Motor neuron (in vitro differentiated cells): ENCODE results near the gene ACOX3. TPM values are rescaled to one million over a fixed set of nuclear protein-coding genes. Genes with fewer than 3 reads are reported as not detected.
"Not testable (repeated sequence)": the region's sequence is repeated elsewhere in the genome, so short reads cannot be mapped to it uniquely, and the experiment has no call there.

ENCODE experiments used
- ATAC-seq, 8 experiments: fragments of 200-7000 bp; cut with Tn5 transposase; replicated peaks in 6 of 8; 2 replicates each; pipeline ENCODE4 v1.8.0; 2021; ENCODE audit warnings: mild to moderate bottlenecking in 8 of 8, moderate library complexity in 8 of 8
- H3K27ac ChIP-seq, 2 donors: fragments of 250-450 bp; sonication (Bioruptor Pico); 2 replicates each; pipeline ENCODE4 v1.9.0; 2021; ENCODE audit warnings: antibody characterized with exemption in 2 of 2, mild to moderate bottlenecking in 2 of 2, moderate library complexity in 1 of 2
- H3K4me1 ChIP-seq, 2 donors: fragments of 250-450 bp; sonication (Bioruptor Pico); replicated peaks in 1 of 2; 2 replicates each; pipeline ENCODE4 v1.6.1; 2021; ENCODE audit warnings: antibody characterized with exemption in 2 of 2, mild to moderate bottlenecking in 2 of 2, moderate library complexity in 1 of 2
- H3K4me3 ChIP-seq, 5 donors: fragments of 250-450 bp; sonication (Bioruptor Pico); 2 replicates each; pipeline ENCODE4 v1.9.0; 2021; ENCODE audit warnings: antibody characterized with exemption in 5 of 5, mild to moderate bottlenecking in 5 of 5, moderate library complexity in 4 of 5
- WGBS, 10 experiments: fragments of 450-650 bp; shearing (Covaris generic); methylation state at CpG; one replicate each; pipeline ENCODE4 v1.0.0; 2022; 5-methylcytosine and 5-hydroxymethylcytosine counted together
- in situ Hi-C, 9 experiments: fragments of 400-800 bp; cut with MboI; loops; one replicate each; pipeline ENCODE4 v1.15.0; 2021; ENCODE audit warnings: low sequenced_read_pairs in 9 of 9, low pct_unique_long_range_greater_than_20kb in 2 of 9; ENCODE audit not compliant: unreplicated experiment in 9 of 9
- total RNA-seq, 8 experiments: library from RNA; unstranded; fragments of 300-600 nt; gene quantifications; 2 replicates each; pipeline versions ENCODE4 v1.2.3 to v1.2.4, GENCODE V29; 2022

ACOX3 gene
- total RNA-seq, 8 experiments from 2014 or later, result 6.9 to 19.7 (median 12.6) TPM

DNA sequence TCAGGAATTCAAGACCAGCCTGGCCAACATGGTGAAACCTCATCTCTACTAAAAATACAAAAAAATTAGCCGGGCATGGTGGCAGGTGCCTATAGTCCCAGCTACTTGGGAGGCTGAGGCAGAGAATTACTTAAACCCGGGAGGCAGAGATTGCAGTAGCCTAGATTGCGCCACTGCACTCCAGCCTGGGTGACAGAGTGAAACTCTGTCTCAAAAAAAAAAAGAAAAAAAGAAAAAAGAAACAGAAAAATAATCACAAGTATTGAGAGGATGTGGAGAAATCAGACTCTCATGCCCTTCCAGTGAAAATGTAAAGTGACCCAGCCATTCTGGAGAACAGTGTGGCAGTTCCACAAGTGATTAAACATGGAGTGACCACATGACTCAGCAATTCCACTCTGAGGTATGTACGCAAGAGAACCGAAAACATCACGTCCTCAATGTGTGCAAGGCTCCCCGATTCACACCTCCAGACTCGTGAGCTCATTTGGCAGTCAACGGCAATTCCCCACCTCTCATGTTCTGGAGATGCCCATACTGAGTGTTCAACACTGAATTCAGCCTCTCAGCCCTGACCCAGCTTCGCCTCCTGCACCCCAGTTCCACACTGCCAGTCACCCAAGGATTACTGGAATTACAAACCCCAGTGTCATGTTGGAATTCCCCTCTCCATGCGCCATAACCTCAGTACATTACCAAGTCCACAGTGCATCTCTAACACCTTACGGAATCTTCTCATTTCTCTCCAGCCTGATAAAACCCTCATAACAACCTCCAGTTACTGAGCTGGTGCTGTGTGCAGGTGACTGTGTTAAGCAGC lies 21.1 kb downstream of the ACOX3 start:
- ATAC-seq, result peak in 1 of 8 experiments; percentile 57
- 50 to 95% (median 89%) methylated on average over 2 to 11 of the region's 12 CpGs; no CpG with 5 or more reads in 1 of the 10 experiments for WGBS, 10 experiments

DNA sequence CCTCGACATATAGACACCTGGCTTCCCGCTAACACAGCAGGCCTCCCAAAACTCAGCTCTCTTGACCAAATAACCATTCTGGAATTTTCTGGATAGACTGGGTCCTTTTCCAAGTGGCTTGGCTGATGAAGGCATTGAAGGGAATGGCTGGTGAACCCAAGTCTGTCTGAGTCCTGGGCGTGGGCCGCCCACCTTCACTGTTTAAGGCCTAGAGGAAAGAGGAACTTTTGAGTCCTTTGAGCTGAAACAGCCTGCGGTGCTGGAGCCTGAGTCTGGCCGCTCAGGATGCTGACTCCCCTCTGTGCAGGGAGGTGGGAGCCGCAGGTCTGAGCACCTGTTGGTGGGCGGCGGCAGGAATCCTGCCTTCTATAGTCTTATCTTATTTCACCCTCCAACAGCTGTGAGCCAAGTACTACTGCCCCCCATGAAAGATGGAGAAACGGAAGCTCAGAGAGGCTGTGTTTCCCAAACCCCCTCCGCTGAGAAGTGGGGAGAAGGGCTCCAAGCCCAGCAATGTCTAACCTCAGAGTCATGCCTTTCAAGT lies 23.4 kb downstream of the ACOX3 start:
- in situ Hi-C loops, result loop anchor here in 1 of 9 experiments (25.0 kb wide), 1 partner anchor 180 kb away; no protein-coding TSS in a partner anchor
- H3K4me3 ChIP-seq, result no peak overlapping the region
- ATAC-seq, result no peak
- no peak overlapping the region for H3K27ac ChIP-seq
- H3K4me1 ChIP-seq, result no peaks in the 10 kb centered on the region
- 66 to 100% (median 93%) methylated on average over 1 to 5 of the region's 11 CpGs; no CpG with 5 or more reads in 2 of the 10 experiments for WGBS, 10 experiments

More for the DNA sequence above, 21.1 kb downstream of the ACOX3 start:
- in situ Hi-C loops, result loop anchor here in 1 of 9 experiments (25.0 kb wide), 1 partner anchor 182 kb away; no protein-coding TSS in a partner anchor
- Histone ChIP-seq H3K4me1 (no peaks in the 10 kb centered on the region), H3K4me3 (no peak overlapping the region), H3K27ac (no peak overlapping the region)

DNA sequence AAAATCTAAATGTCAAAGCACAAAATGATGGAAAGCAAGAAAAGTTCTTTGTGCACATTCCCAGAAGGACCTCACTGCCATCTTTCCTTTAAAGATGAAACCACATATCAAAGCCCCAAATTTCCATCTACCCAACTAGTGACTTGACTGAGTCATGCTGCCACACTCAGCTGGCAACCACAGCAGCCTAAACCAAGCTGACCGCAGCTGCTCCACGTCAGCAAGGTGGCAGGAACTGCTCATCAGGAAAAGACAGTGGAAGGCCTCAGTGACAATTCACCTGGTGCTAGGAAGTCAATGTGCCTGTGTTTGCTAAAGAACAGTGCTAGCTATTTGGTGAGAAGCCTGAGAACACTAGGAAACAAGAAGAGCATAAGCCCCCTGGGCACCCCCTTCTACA lies 26.1 kb downstream of the ACOX3 start:
- in situ Hi-C loops, result loop anchor here in 1 of 9 experiments (25.0 kb wide), 1 partner anchor 177 kb away; no protein-coding TSS in a partner anchor
- peaks cover 5 to 6% of the 10 kb centered on the region in 2 donors for H3K4me1 ChIP-seq
- no peak overlapping the region for H3K4me3 ChIP-seq
- H3K27ac ChIP-seq, result no peak overlapping the region
- ATAC-seq, result no peak
- 80 to 100% (median 86%) methylated on average over 1 to 2 of the region's 2 CpGs; no CpG with 5 or more reads in 7 of the 10 experiments for WGBS, 10 experiments

DNA sequence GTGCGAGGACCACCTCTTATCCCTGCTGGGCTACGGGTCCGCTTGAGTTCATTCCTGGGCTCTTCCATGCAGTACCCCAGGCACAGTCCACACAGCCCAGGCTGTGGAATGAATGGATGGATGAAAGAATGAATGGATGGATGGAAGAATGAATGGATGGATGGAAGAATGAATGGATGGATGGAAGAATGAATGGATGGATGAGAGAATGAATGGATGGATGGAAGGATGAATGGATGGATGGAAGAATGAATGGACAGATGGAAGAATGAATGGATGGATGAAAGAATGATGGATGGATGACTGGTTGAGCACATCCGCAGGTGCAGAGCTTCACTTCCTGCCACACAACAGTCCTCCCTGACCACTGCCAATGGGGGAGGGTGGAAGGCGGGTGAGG lies 28.2 kb downstream of the ACOX3 start:
- 70 to 100% (median 94%) methylated on average over 1 to 5 of the region's 5 CpGs; no CpG with 5 or more reads in 1 of the 10 experiments for WGBS, 10 experiments
- peaks cover 5 to 6% of the 10 kb centered on the region in 2 donors for H3K4me1 ChIP-seq

DNA sequence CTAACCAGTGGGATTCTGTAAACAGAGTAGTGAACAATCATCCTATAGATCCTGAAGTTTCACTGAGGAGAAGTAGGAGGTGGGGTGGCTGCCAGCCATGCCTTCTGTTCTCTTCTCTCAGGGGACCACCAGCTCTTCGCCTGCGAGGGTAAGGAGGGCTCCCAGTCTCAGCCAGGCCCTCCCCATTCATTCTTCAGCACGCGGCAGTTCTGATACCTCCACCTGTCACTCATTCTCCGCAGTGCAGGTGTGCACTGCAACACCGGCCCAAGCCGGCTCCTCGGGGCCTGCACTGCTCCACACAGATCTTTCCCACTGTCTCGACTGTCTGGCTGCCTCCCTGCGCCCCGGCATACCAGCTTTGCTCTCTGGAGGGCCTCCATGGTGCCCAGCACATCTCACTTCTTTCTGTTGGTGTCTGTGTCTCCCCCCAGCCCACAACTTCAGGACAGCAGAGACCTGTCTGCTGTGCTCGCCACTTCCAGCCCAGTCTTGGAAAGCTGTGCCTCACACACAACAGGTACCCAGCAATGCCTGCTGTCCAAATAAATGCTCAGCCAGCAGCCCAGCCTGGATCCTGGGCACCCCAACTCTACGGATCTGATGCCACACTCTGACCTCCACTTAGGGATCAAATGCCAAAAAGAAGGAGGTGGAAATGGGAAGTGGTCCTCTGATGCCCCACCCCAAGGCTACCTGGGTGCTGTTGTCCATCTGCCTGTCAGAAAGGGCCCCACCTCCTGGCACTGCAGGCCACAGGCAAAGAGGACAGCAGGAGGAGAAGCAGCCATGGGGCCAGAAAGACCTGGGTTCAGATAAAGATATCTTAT lies 29.0 kb downstream of the ACOX3 start:
- WGBS, 10 experiments, result 20 to 100% (median 91%) methylated on average over 1 to 10 of the region's 13 CpGs; no CpG with 5 or more reads in 5 of the 10 experiments
- peak overlapping the region in 1 of 2 donors; percentile 2 for H3K27ac ChIP-seq
- in situ Hi-C loops, result loop anchor here in 1 of 9 experiments (25.0 kb wide), 1 partner anchor 174 kb away; no protein-coding TSS in a partner anchor

More for the DNA sequence above, 28.2 kb downstream of the ACOX3 start:
- in situ Hi-C loops, result loop anchor here in 1 of 9 experiments (25.0 kb wide), 1 partner anchor 175 kb away; no protein-coding TSS in a partner anchor
- Histone ChIP-seq H3K4me3 (no peak overlapping the region), H3K27ac (no peak overlapping the region)
- ATAC-seq, result no peak

DNA sequence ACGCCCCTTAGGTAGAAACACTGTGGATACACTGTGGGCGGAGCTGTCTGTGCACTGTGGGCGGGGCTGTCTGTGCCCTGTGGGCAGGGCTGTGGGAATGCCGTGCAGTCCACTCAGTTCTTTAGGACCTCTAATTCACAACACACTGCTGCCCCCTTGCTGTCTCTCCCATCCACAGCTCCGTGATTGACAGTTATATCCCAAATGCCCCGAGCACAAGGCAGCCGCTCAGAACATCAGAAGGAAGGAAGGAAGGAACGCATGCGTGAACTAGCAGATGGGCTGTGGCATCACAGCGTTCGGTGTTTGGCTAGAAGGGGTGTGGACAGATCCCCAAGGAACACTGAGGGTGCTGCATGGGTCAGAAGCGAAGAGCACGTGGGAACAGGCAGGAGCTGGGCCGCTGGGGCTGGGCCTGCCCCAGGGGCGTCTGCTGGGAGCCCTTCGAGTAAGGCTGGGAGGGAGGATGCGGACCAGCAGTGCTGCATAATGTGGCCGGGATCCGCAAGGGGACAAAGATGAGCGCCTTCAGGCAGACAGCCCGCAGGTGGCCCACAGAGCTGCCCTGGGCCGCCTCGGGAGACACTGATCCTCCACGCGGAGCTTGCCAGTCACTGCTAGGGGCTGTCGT lies 29.8 kb downstream of the ACOX3 start:
- peak in 7 of 8 experiments; percentile 1 to 96 (median 90) for ATAC-seq
- WGBS, 10 experiments, result 19 to 80% (median 40%) methylated on average over 1 to 16 of the region's 26 CpGs; no CpG with 5 or more reads in 3 of the 10 experiments
- Histone ChIP-seq H3K4me3 (no peak overlapping the region), H3K27ac (peak overlapping the region in 1 of 2 donors; percentile 2), H3K4me1 (peaks cover 5 to 6% of the 10 kb centered on the region in 2 donors)
- in situ Hi-C loops, result loop anchor here in 1 of 9 experiments (25.0 kb wide), 1 partner anchor 173 kb away; no protein-coding TSS in a partner anchor

More for the DNA sequence above, 29.0 kb downstream of the ACOX3 start:
- no peak overlapping the region for H3K4me3 ChIP-seq
- H3K4me1 ChIP-seq, result peaks cover 5 to 6% of the 10 kb centered on the region in 2 donors
- ATAC-seq, result no peak

DNA sequence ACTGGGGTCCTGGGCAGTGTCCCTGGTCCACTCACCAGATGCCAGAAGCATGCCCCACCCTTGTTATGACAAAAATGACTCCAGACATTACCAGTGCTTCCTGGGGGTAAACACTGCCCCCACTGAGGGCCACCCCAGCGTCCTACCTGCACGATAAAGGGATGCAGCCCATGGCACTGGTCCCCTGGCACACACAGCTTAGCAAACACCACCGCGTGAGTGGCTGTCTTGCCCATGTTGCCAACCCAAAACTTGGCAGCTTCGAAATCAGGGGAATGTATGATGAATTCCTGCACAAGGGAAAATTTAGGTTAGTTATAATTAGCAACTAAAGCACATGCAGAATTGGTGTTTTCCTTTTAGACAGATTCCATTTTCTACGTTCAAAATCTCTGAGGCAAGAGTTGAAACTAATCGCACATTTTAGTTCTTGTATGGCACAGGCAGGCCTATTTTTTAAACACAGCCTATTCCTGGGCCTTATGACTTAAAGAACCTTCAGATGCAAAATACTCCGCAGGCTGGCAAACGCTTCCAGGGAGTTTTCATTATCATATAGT lies 30.4 kb downstream of the ACOX3 start:
- WGBS, 10 experiments, result 10 to 85% (median 69%) methylated on average over 1 to 7 of the region's 9 CpGs
- in situ Hi-C loops, result loop anchor here in 1 of 9 experiments (25.0 kb wide), 1 partner anchor 173 kb away; no protein-coding TSS in a partner anchor
- Histone ChIP-seq H3K4me1 (peaks cover 5 to 6% of the 10 kb centered on the region in 2 donors), H3K27ac (no peak overlapping the region), H3K4me3 (no peak overlapping the region)
- no peak for ATAC-seq

DNA sequence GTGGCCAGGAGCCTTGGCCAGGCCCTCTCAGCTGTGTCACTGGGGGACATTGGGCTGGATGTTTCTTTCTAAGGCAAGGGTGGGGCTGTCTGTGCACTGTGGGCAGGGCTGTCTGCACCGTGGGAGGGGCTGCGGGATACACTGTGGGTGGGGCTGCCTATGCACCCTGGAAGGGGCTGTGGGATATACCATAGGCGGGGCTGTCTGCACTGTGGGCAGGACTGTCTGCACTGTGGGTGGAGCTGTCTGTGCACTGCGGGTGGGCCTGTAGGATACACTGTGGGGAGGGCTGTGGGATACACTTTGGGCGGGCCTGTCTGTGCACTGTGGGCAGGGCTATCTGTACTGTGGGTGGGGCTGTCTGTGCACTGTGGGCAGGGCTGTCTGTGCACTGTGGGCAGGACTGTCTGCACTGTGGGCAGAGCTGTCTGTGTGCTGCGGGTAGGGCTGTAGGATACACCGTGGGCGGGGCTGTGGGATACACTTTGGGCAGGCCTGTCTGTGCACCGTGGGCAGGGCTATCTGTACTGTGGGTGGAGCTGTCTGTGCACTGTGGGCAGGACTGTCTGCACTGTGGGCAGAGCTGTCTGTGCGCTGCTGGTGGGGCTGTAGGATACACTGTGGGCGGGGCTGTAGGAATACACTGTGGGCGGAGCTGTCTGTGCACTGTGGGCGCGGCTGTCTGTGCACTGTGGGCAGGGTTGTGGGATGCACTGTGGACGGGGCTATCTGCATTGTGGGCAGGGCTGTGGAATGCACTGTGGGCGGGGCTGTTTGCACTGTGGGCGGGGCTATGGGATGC lies 31.1 kb downstream of the ACOX3 start:
- peak in 6 of 8 experiments; percentile 11 to 91 (median 55) for ATAC-seq
- Histone ChIP-seq H3K4me1 (peaks cover 5 to 6% of the 10 kb centered on the region in 2 donors), H3K4me3 (no peak overlapping the region), H3K27ac (no peak overlapping the region)
- in situ Hi-C loops, result loop anchor here in 8 of 9 experiments (10.0 to 25.0 kb wide), 2 partner anchors 165 to 172 kb away; no protein-coding TSS in a partner anchor
- 92 to 95% methylated on average over 2 to 4 of the region's 17 CpGs; no CpG with 5 or more reads in 8 of the 10 experiments for WGBS, 10 experiments

DNA sequence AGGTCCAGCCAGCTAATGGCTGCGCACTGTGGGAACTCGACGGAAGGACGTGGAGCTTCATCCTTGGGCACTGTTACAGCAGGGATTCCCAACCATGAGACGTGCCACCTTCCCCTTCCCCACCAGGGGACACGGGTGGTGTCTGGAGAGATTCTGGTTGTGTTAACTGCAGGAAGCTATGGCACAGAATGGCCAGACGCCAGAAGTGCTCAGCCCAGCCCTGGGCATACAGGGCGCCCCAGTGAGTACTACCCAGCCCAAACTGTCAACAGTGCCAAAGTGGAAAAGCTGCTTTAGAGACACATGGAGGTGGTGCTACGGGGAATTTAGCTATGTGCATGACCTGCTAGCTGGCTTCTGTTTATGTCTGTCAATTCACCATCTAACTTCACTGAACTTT lies 32.8 kb downstream of the ACOX3 start:
- H3K4me1 ChIP-seq, result peaks cover 9 to 10% of the 10 kb centered on the region in 2 donors
- no peak for ATAC-seq
- no peak overlapping the region for H3K27ac ChIP-seq
- 70 to 100% (median 82%) methylated on average over 1 to 3 of the region's 9 CpGs; no CpG with 5 or more reads in 3 of the 10 experiments for WGBS, 10 experiments
- in situ Hi-C loops, result loop anchor here in 8 of 9 experiments (10.0 to 25.0 kb wide), 2 partner anchors 163 to 170 kb away; no protein-coding TSS in a partner anchor
- H3K4me3 ChIP-seq, result no peak overlapping the region

DNA sequence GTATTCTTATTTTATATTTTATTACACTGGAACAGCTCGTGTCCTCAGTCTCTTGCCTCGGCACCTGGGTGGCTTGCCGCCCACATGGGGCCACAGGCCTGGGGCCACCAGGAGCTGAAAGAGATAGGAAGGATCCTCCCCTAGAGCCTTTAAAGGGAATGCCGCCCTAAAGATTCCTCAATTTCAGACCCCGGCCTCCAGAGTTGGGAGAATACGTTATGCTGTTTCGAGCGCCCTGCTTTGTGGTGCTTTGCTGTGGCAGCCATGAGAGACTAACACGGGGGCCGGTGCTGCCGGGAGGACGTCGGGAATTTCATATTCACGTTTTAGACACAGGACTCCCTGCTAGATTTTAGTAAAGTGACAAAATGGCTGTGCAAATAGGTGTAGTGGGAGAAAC lies 33.2 kb downstream of the ACOX3 start:
- Histone ChIP-seq H3K27ac (no peak overlapping the region), H3K4me1 (peaks cover 10 to 14% of the 10 kb centered on the region in 2 donors), H3K4me3 (no peak overlapping the region)
- 92 to 100% (median 96%) methylated on average over 1 to 7 of the region's 14 CpGs; no CpG with 5 or more reads in 4 of the 10 experiments for WGBS, 10 experiments
- no peak for ATAC-seq
- in situ Hi-C loops, result loop anchor here in 8 of 9 experiments (10.0 to 25.0 kb wide), 2 partner anchors 163 to 170 kb away; no protein-coding TSS in a partner anchor

DNA sequence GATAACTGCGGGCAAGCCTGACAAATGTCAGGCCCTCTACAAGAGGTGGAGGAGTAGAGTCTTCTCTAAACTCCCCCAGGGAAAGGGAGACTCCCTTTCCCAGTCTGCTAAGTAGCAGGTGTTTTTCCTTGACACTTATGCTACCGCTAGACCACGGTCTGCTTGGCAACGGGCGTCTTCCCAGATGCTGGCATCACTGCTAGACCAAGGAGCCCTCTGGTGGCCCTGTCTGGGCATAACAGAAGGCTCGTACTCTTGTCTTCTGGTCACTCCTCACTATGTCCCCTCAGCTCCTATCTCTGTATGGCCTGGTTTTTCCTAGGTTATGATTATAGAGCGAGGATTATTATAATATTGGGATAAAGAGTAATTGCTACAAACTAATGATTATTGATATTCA lies 33.6 kb downstream of the ACOX3 start:
- ATAC-seq, result not testable (repeated sequence)
- 0% methylated on average over 1 of the region's 7 CpGs; no CpG with 5 or more reads in 9 of the 10 experiments for WGBS, 10 experiments

More for the DNA sequence above, 33.6 kb downstream of the ACOX3 start:
- H3K4me1 ChIP-seq, result peaks cover 10 to 17% of the 10 kb centered on the region in 2 donors
- not testable (repeated sequence) for H3K4me3 ChIP-seq, H3K27ac ChIP-seq
- in situ Hi-C loops, result loop anchor here in 8 of 9 experiments (10.0 to 25.0 kb wide), 2 partner anchors 162 to 170 kb away; no protein-coding TSS in a partner anchor
